HEK293T (cell line): ENCODE data around the gene PRPSAP1.

ENCODE experiments used
- CTCF ChIA-PET: fragments of 350-600 bp; formaldehyde crosslinking; extraction: SDS; loops from one replicate; lab custom pipeline; 2021; ENCODE audit warnings: antibody characterized with exemption, inconsistent platforms; lab: Yijun Ruan, JAX
- POLR2A ChIA-PET: fragments of 350-600 bp; formaldehyde crosslinking; extraction: SDS; loops from one replicate; lab custom pipeline; 2020; ENCODE audit warnings: antibody characterized with exemption, inconsistent platforms; lab: Yijun Ruan, JAX
- DNase-seq: peaks from one replicate; pipeline ENCODE4 v3.0.0; 2012; ENCODE audit warnings: mixed read lengths; ENCODE audit errors: extremely low spot score
- ARNT ChIP-seq: fragments of 450-650 bp; IDR thresholded peaks from 2 replicates; pipeline ENCODE4 v1.6.1; 2017; ENCODE audit warnings: mild to moderate bottlenecking
- BHLHE40 ChIP-seq: fragments of 450-650 bp; IDR thresholded peaks from 2 replicates; pipeline ENCODE4 v1.6.1; 2016; ENCODE audit warnings: mild to moderate bottlenecking, moderate library complexity, borderline replicate concordance
- CTBP1 ChIP-seq: fragments of 450-650 bp; IDR thresholded peaks from 2 replicates; pipeline ENCODE4 v1.6.1; 2016; ENCODE audit warnings: borderline replicate concordance
- ELF4 ChIP-seq: fragments of 450-650 bp; IDR thresholded peaks from 2 replicates; pipeline ENCODE4 v1.6.1; 2017; ENCODE audit warnings: antibody characterized with exemption
- FOXA1 ChIP-seq: fragments of 450-650 bp; IDR thresholded peaks from 2 replicates; pipeline ENCODE4 v1.6.1; 2016; ENCODE audit warnings: mild to moderate bottlenecking
- FOXK2 ChIP-seq: fragments of 450-650 bp; IDR thresholded peaks from 2 replicates; pipeline ENCODE4 v1.6.1; 2016; ENCODE audit warnings: mild to moderate bottlenecking
- FOXM1 ChIP-seq: fragments of 450-650 bp; IDR thresholded peaks from 2 replicates; pipeline ENCODE4 v1.6.1; 2017; ENCODE audit warnings: mild to moderate bottlenecking, borderline replicate concordance
- HDGF ChIP-seq: fragments of 450-650 bp; IDR thresholded peaks from 2 replicates; pipeline ENCODE4 v1.6.1; 2017; ENCODE audit warnings: antibody characterized with exemption, borderline replicate concordance
- L3MBTL2 ChIP-seq: fragments of 450-650 bp; conservative IDR thresholded peaks from 2 replicates; pipeline ENCODE4 v1.6.1; 2016; ENCODE audit warnings: mild to moderate bottlenecking
- LEF1 ChIP-seq: fragments of 450-650 bp; IDR thresholded peaks from 2 replicates; pipeline ENCODE4 v1.6.1; 2017; ENCODE audit warnings: mild to moderate bottlenecking, borderline replicate concordance
- NFRKB ChIP-seq: fragments of 450-650 bp; IDR thresholded peaks from 2 replicates; pipeline ENCODE4 v1.6.1; 2016; ENCODE audit warnings: mild to moderate bottlenecking, moderate library complexity
- PKNOX1 ChIP-seq: fragments of 450-650 bp; IDR thresholded peaks from 2 replicates; pipeline ENCODE4 v1.6.1; 2016
- SP1 ChIP-seq: fragments of 450-650 bp; IDR thresholded peaks from 2 replicates; pipeline ENCODE4 v1.6.1; 2017
- SUZ12 ChIP-seq: fragments of 450-650 bp; IDR thresholded peaks from 2 replicates; pipeline ENCODE4 v1.6.1; 2016; ENCODE audit warnings: mild to moderate bottlenecking
- TARDBP ChIP-seq: fragments of 450-650 bp; IDR thresholded peaks from 2 replicates; pipeline ENCODE4 v1.6.1; 2016
- ZNF384 ChIP-seq: fragments of 450-650 bp; IDR thresholded peaks from 2 replicates; pipeline ENCODE4 v1.6.1; 2016

PRPSAP1 gene

GRCh38 chr17:76343106-76343505 is 10.6 kb downstream of the PRPSAP1 start:
- no peak for TF ChIP-seq FOXM1
- no peak for TF ChIP-seq TARDBP
- POLR2A ChIA-PET = no interaction called here
- no peak for DNase-seq
- CTCF ChIA-PET = no interaction called here

- TF ChIP-seq FOXM1 (no peak), FOXA1 (no peak), CTBP1 (no peak), ZNF384 (no peak), LEF1 (no peak), BHLHE40 (no peak), ARNT (no peak), HDGF (no peak), PKNOX1 (no peak), ELF4 (no peak), TARDBP (no peak), SUZ12 (no peak), SP1 (no peak), FOXK2 (no peak), NFRKB (no peak), L3MBTL2 (no peak)
- DNase-seq = no peak
- ChIA-PET CTCF (no interaction called here), POLR2A (no interaction called here)
Measured at GRCh38 chr17:76341301-76341700, 12.4 kb downstream of the PRPSAP1 start.

- ChIA-PET POLR2A (interaction anchor here (1.7 kb wide), 1 partner anchor 16 kb away, joined by 5 read pairs; the partner anchor contains the start of gene PRPSAP1), CTCF (interaction anchor here (0.7 to 0.8 kb wide), 2 partner anchors 10 to 47 kb away, joined by 3 read pairs; no protein-coding TSS in a partner anchor)
- no peak for DNase-seq
- TF ChIP-seq PKNOX1 = no peak
- TF ChIP-seq HDGF = no peak
- no peak for TF ChIP-seq FOXA1
- no peak for TF ChIP-seq LEF1
Measured at GRCh38 chr17:76337413-76337777, 16.3 kb downstream of the PRPSAP1 start.

- no peak for DNase-seq
- CTCF ChIA-PET = interaction anchor here (0.8 kb wide), 1 partner anchor 48 kb away, joined by 3 read pairs; no protein-coding TSS in a partner anchor
- POLR2A ChIA-PET = interaction anchor here (1.7 kb wide), 1 partner anchor 17 kb away, joined by 5 read pairs; the partner anchor contains the start of gene PRPSAP1
- no peak for TF ChIP-seq FOXA1
- TF ChIP-seq NFRKB = no peak
- TF ChIP-seq FOXM1 = no peak
- no peak for TF ChIP-seq ARNT
Measured at GRCh38 chr17:76336756-76337412, 16.8 kb downstream of the PRPSAP1 start.

GRCh38 chr17:76335716-76336381 is 17.9 kb downstream of the PRPSAP1 start:
- CTCF ChIA-PET = interaction anchor here (0.6 kb wide), 1 partner anchor 16 kb away, joined by 5 read pairs; no protein-coding TSS in a partner anchor
- no peak for DNase-seq
- no peak for TF ChIP-seq SP1
- TF ChIP-seq SUZ12 = no peak
- TF ChIP-seq ARNT = no peak
- TF ChIP-seq PKNOX1 = no peak
- no peak for TF ChIP-seq NFRKB
- no peak for TF ChIP-seq ELF4
- no peak for TF ChIP-seq L3MBTL2
- TF ChIP-seq FOXK2 = no peak
- POLR2A ChIA-PET = no interaction called here

GRCh38 chr17:76333673-76334505 is 19.8 kb downstream of the PRPSAP1 start:
- ChIA-PET POLR2A (no interaction called here), CTCF (no interaction called here)
- TF ChIP-seq HDGF = no peak
- no peak for TF ChIP-seq SUZ12
- no peak for TF ChIP-seq SP1
- no peak for TF ChIP-seq FOXA1
- TF ChIP-seq ZNF384 = no peak
- TF ChIP-seq L3MBTL2 = no peak
- TF ChIP-seq NFRKB = no peak
- no peak for TF ChIP-seq CTBP1
- no peak for TF ChIP-seq BHLHE40
- no peak for TF ChIP-seq FOXK2
- no peak for DNase-seq
